NCI-H82 treated with DMSO at 0.1 percent for 48 hours (cell line): ENCODE measurements around the gene PLEKHG3.

Experiments
- DNase-seq: peaks from one replicate; lab custom pipeline; 2025; ENCODE audit not compliant: unreplicated experiment; lab: John Stamatoyannopoulos, UW

The PLEKHG3 gene

GRCh38 chr14:64725261-64725815 is 21.1 kb downstream of the PLEKHG3 start:
- peak; percentile 80 for DNase-seq

GRCh38 chr14:64725879-64726584 is 21.8 kb downstream of the PLEKHG3 start:
- no peak for DNase-seq

GRCh38 chr14:64726585-64726890 is 22.3 kb downstream of the PLEKHG3 start:
- DNase-seq = no peak

GRCh38 chr14:64727551-64728071 is 23.4 kb downstream of the PLEKHG3 start:
- no peak for DNase-seq

GRCh38 chr14:64728106-64728505 is 23.9 kb downstream of the PLEKHG3 start:
- no peak for DNase-seq

GRCh38 chr14:64728856-64729255 is 24.6 kb downstream of the PLEKHG3 start:
- DNase-seq = no peak

- DNase-seq = no peak
Measured at GRCh38 chr14:64729386-64730060, 25.3 kb downstream of the PLEKHG3 start.

GRCh38 chr14:64730061-64730440 is 25.8 kb downstream of the PLEKHG3 start:
- no peak for DNase-seq

- DNase-seq = no peak
Measured at GRCh38 chr14:64730681-64731080, 26.5 kb downstream of the PLEKHG3 start.

GRCh38 chr14:64731141-64731581 is 26.9 kb downstream of the PLEKHG3 start:
- DNase-seq = no peak

- DNase-seq = no peak
Measured at GRCh38 chr14:64732066-64732465, 27.8 kb downstream of the PLEKHG3 start.

GRCh38 chr14:64732536-64733120 is 28.4 kb downstream of the PLEKHG3 start:
- DNase-seq = no peak

- no peak for DNase-seq
Measured at GRCh38 chr14:64733321-64733720, 29.1 kb downstream of the PLEKHG3 start.

GRCh38 chr14:64733899-64734298 is 29.7 kb downstream of the PLEKHG3 start:
- DNase-seq = no peak

- DNase-seq = no peak
Measured at GRCh38 chr14:64734990-64735389, 30.8 kb downstream of the PLEKHG3 start.

GRCh38 chr14:64736271-64737169 is 32.3 kb downstream of the PLEKHG3 start:
- DNase-seq = no peak

- DNase-seq = no peak
Measured at GRCh38 chr14:64737391-64738280, 33.4 kb downstream of the PLEKHG3 start.

- DNase-seq = no peak
Measured at GRCh38 chr14:64738281-64738804, 34.1 kb downstream of the PLEKHG3 start.

- DNase-seq = no peak
Measured at GRCh38 chr14:64741200-64741599, 37.0 kb downstream of the PLEKHG3 start.

- no peak for DNase-seq
Measured at GRCh38 chr14:64741961-64742360, 37.7 kb downstream of the PLEKHG3 start.
